GM12878 (cell line): Measurements from ENCODE around the gene FDXACB1. TPM values are rescaled to one million over a fixed set of nuclear protein-coding genes. Genes with fewer than 3 reads are reported as not detected.

ENCODE experiments used
- CEBPB ChIP-seq, 2 experiments: fragments of 150-350 bp in 1 of 2; IDR thresholded peaks; 2 replicates each; pipeline ENCODE4 v1.6.1; 2012 to 2014; ENCODE audit warnings: low read depth in 2 of 2, low read length in 2 of 2, borderline replicate concordance in 1 of 2, inconsistent platforms in 1 of 2
- CHD4 ChIP-seq: fragments of 200-600 bp; sonication (generic); IDR thresholded peaks from 2 replicates; pipeline ENCODE4 v1.6.1; 2016; ENCODE audit warnings: mild to moderate bottlenecking
- MYB ChIP-seq: fragments of 150-350 bp; IDR thresholded peaks from 2 replicates; pipeline ENCODE4 v1.6.1; 2014; ENCODE audit warnings: mild to moderate bottlenecking, low read depth, low read length, borderline replicate concordance
- NFYB ChIP-seq: IDR thresholded peaks from 2 replicates; pipeline ENCODE4 v1.6.1; 2011; ENCODE audit warnings: low read depth, mild to moderate bottlenecking, low read length, improper control_type of control experiment, moderate library complexity; ENCODE audit not compliant: insufficient read depth
- ZSCAN29 ChIP-seq: fragments of 450-650 bp; IDR thresholded peaks from 2 replicates; pipeline ENCODE4 v1.6.1; 2017; ENCODE audit warnings: mild to moderate bottlenecking, moderate library complexity
- polyA plus RNA-seq, 11 experiments: library from polyadenylated mRNA; depleted of rRNA in 4 of 11; unstranded in 6 of 11; stranded (reverse) in 5 of 11; fragments of >200 nt; fragmentation: Nextera tagmentation in 4 of 11; fragmentation: Illumina TruSeq in 1 of 11; extraction: Ambion mirVana in 4 of 11; extraction: Trizol in 1 of 11; gene quantifications; 1 replicate in 1 of 11; 2 replicates in 10 of 11; pipeline versions ENCODE4 v1.2.1 to v1.2.3, GENCODE V29; 2011 to 2016; ENCODE audit warnings: inconsistent platforms in 2 of 11, missing spikeins in 2 of 11, low read depth in 1 of 11
- total RNA-seq, 4 experiments: library from RNA; depleted of rRNA in 3 of 4; stranded (reverse); fragments of >200 nt in 3 of 4; fragmentation: Illumina TruSeq in 1 of 4; extraction: Trizol in 1 of 4; gene quantifications; 2 replicates each; pipeline versions ENCODE4 v1.2.1 to v1.2.3, GENCODE V29; 2013 to 2021
- TF ChIP-seq, protein P1 (sequence below): fragments of 450-650 bp; IDR thresholded peaks from 2 replicates; pipeline ENCODE4 v1.6.1; 2016; ENCODE audit warnings: mild to moderate bottlenecking, moderate library complexity, borderline replicate concordance
- TF ChIP-seq, protein P2 (sequence below): IDR thresholded peaks from 2 replicates; pipeline ENCODE4 v1.6.1; 2011; ENCODE audit warnings: borderline replicate concordance, low read depth, mild to moderate bottlenecking, moderate library complexity, mixed read lengths, low read length; ENCODE audit not compliant: insufficient read depth; ENCODE audit errors: extremely low read length
- TF ChIP-seq, protein P3 (sequence below): fragments of 450-650 bp; IDR thresholded peaks from 2 replicates; pipeline ENCODE4 v1.6.1; 2017; ENCODE audit warnings: mild to moderate bottlenecking, moderate library complexity

FDXACB1 gene
- total and polyA plus RNA-seq, 10 of the 15 experiments (the other 5 are each of a cell fraction or from before 2014, with no cell fraction given) = 7.4 to 13.3 (median 9.7) TPM

DNA sequence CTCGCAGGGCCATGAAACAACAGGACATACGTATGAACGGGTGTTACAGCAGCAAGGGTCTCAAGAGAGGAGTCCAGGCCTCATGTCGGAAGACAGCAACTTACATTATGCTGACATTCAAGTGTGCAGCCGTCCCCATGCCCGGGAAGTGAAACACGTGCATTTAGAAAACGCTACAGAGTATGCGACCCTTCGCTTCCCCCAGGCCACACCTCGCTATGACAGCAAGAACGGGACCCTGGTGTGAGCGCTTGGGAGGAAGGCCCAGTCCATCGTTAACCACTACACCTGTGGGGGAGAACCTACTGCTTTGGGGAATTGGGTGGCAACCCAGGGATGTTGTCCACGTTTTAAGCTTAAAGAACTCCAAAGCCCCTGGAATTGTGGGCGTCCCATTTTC, 47.0 kb upstream of the FDXACB1 start (continued):
- no peak for TF ChIP-seq CEBPB (IDR thresholded peaks at IDR 0.05; ENCODE audit: borderline replicate concordance in 1 of 2, low read depth in 2 of 2, low read length in 2 of 2)
- TF ChIP-seq MYB = no peak
- TF ChIP-seq NFYB = no peak
- TF ChIP-seq CHD4 = no peak
- TF ChIP-seq, protein P1, sequence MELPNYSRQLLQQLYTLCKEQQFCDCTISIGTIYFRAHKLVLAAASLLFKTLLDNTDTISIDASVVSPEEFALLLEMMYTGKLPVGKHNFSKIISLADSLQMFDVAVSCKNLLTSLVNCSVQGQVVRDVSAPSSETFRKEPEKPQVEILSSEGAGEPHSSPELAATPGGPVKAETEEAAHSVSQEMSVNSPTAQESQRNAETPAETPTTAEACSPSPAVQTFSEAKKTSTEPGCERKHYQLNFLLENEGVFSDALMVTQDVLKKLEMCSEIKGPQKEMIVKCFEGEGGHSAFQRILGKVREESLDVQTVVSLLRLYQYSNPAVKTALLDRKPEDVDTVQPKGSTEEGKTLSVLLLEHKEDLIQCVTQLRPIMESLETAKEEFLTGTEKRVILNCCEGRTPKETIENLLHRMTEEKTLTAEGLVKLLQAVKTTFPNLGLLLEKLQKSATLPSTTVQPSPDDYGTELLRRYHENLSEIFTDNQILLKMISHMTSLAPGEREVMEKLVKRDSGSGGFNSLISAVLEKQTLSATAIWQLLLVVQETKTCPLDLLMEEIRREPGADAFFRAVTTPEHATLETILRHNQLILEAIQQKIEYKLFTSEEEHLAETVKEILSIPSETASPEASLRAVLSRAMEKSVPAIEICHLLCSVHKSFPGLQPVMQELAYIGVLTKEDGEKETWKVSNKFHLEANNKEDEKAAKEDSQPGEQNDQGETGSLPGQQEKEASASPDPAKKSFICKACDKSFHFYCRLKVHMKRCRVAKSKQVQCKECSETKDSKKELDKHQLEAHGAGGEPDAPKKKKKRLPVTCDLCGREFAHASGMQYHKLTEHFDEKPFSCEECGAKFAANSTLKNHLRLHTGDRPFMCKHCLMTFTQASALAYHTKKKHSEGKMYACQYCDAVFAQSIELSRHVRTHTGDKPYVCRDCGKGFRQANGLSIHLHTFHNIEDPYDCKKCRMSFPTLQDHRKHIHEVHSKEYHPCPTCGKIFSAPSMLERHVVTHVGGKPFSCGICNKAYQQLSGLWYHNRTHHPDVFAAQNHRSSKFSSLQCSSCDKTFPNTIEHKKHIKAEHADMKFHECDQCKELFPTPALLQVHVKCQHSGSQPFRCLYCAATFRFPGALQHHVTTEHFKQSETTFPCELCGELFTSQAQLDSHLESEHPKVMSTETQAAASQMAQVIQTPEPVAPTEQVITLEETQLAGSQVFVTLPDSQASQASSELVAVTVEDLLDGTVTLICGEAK = no peak
- TF ChIP-seq, protein P2, sequence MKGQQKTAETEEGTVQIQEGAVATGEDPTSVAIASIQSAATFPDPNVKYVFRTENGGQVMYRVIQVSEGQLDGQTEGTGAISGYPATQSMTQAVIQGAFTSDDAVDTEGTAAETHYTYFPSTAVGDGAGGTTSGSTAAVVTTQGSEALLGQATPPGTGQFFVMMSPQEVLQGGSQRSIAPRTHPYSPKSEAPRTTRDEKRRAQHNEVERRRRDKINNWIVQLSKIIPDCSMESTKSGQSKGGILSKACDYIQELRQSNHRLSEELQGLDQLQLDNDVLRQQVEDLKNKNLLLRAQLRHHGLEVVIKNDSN = no peak
- TF ChIP-seq ZSCAN29 = no peak
- TF ChIP-seq, protein P3, sequence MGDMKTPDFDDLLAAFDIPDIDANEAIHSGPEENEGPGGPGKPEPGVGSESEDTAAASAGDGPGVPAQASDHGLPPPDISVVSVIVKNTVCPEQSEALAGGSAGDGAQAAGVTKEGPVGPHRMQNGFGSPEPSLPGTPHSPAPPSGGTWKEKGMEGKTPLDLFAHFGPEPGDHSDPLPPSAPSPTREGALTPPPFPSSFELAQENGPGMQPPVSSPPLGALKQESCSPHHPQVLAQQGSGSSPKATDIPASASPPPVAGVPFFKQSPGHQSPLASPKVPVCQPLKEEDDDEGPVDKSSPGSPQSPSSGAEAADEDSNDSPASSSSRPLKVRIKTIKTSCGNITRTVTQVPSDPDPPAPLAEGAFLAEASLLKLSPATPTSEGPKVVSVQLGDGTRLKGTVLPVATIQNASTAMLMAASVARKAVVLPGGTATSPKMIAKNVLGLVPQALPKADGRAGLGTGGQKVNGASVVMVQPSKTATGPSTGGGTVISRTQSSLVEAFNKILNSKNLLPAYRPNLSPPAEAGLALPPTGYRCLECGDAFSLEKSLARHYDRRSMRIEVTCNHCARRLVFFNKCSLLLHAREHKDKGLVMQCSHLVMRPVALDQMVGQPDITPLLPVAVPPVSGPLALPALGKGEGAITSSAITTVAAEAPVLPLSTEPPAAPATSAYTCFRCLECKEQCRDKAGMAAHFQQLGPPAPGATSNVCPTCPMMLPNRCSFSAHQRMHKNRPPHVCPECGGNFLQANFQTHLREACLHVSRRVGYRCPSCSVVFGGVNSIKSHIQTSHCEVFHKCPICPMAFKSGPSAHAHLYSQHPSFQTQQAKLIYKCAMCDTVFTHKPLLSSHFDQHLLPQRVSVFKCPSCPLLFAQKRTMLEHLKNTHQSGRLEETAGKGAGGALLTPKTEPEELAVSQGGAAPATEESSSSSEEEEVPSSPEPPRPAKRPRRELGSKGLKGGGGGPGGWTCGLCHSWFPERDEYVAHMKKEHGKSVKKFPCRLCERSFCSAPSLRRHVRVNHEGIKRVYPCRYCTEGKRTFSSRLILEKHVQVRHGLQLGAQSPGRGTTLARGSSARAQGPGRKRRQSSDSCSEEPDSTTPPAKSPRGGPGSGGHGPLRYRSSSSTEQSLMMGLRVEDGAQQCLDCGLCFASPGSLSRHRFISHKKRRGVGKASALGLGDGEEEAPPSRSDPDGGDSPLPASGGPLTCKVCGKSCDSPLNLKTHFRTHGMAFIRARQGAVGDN = no peak
